ENCODE results near the gene GSTK1. TPM values are rescaled to one million over a fixed set of nuclear protein-coding genes. Genes with fewer than 3 reads are reported as not detected.

Gene GSTK1
- total and polyA plus RNA-seq, 9 donors: 55.0 to 138 (median 81.5) TPM

GRCh38 chr7:143300959-143301935 lies 38.0 kb downstream of the GSTK1 start:
- no peaks in the 10 kb centered on the region for H3K27me3 ChIP-seq
- H3K9me3 ChIP-seq: no peaks in the 10 kb centered on the region
- H3K36me3 ChIP-seq: no peaks in the 10 kb centered on the region
- intact Hi-C loops (cut with DNase I): loop anchor here in 2 of 4 donors (10.0 kb wide), 1 partner anchor 56 kb away; no protein-coding TSS in a partner anchor
- TF ChIP-seq CTCF (IDR thresholded peaks at IDR 0.05) (no peak), EP300 (IDR thresholded peaks at IDR 0.05) (no peak), POLR2A (IDR thresholded peaks at IDR 0.05) (no peak)
- H3K27ac ChIP-seq: no peak overlapping the region
- 74 to 82% (median 80%) methylated on average over 8 of the region's 8 CpGs for WGBS, 3 donors
- no peaks in the 10 kb centered on the region for H3K4me1 ChIP-seq (ENCODE audit: insufficient read depth)
- no peak for DNase-seq
- no peak overlapping the region for H3K4me3 ChIP-seq

- H3K36me3 ChIP-seq: no peaks in the 10 kb centered on the region
- H3K27me3 ChIP-seq: no peaks in the 10 kb centered on the region
- intact Hi-C loops (cut with DNase I): loop anchor here in 2 of 4 donors (10.0 kb wide), 1 partner anchor 59 kb away; no protein-coding TSS in a partner anchor
- no peaks in the 10 kb centered on the region for H3K9me3 ChIP-seq
- no peaks in the 10 kb centered on the region for H3K4me1 ChIP-seq (ENCODE audit: insufficient read depth)
- WGBS, 3 donors: 94 to 96% (median 94%) methylated on average over 10 of the region's 10 CpGs
- H3K4me3 ChIP-seq: no peak overlapping the region
- TF ChIP-seq POLR2A (IDR thresholded peaks at IDR 0.05): no peak
- no peak for TF ChIP-seq EP300 (IDR thresholded peaks at IDR 0.05)
- no peak for TF ChIP-seq CTCF (IDR thresholded peaks at IDR 0.05)
- DNase-seq: no peak
- no peak overlapping the region for H3K27ac ChIP-seq
Measured at GRCh38 chr7:143303733-143304132, 40.5 kb downstream of the GSTK1 start.

GRCh38 chr7:143304938-143305337 lies 41.7 kb downstream of the GSTK1 start:
- no peaks in the 10 kb centered on the region for H3K4me1 ChIP-seq (ENCODE audit: insufficient read depth)
- 78 to 87% (median 84%) methylated on average over 6 of the region's 6 CpGs for WGBS, 3 donors
- intact Hi-C loops (cut with DNase I): loop anchor here in 2 of 4 donors (10.0 kb wide), 1 partner anchor 60 kb away; no protein-coding TSS in a partner anchor
- H3K36me3 ChIP-seq: no peaks in the 10 kb centered on the region
- no peak for DNase-seq
- no peak for TF ChIP-seq POLR2A (IDR thresholded peaks at IDR 0.05)
- TF ChIP-seq EP300 (IDR thresholded peaks at IDR 0.05): no peak
- TF ChIP-seq CTCF (IDR thresholded peaks at IDR 0.05): no peak
- H3K4me3 ChIP-seq: no peak overlapping the region
- no peak overlapping the region for H3K27ac ChIP-seq
- H3K9me3 ChIP-seq: no peaks in the 10 kb centered on the region
- no peaks in the 10 kb centered on the region for H3K27me3 ChIP-seq

GRCh38 chr7:143305423-143306070 lies 42.3 kb downstream of the GSTK1 start:
- TF ChIP-seq POLR2A (IDR thresholded peaks at IDR 0.05) (no peak), EP300 (IDR thresholded peaks at IDR 0.05) (no peak), CTCF (IDR thresholded peaks at IDR 0.05) (peak in 2 of 3 donors; percentile 17 to 19)
- Histone ChIP-seq H3K9me3 (no peaks in the 10 kb centered on the region), H3K4me1 (ENCODE audit: insufficient read depth) (no peaks in the 10 kb centered on the region), H3K27ac (no peak overlapping the region), H3K36me3 (no peaks in the 10 kb centered on the region), H3K27me3 (no peaks in the 10 kb centered on the region), H3K4me3 (no peak overlapping the region)
- 60 to 68% (median 64%) methylated on average over 10 of the region's 10 CpGs for WGBS, 3 donors
- intact Hi-C loops (cut with DNase I): loop anchor here in 2 of 4 donors (10.0 kb wide), 1 partner anchor 61 kb away; no protein-coding TSS in a partner anchor
- peak; percentile 26 to 71 (median 55) for DNase-seq
